Lower leg skin (tissue), 4 donors: ENCODE results near the gene IRF6. TPM values are rescaled to one million over a fixed set of nuclear protein-coding genes. Genes with fewer than 3 reads are reported as not detected.
A peak's percentile ranks its signal among the peaks of the same experiment; 100 is the strongest.

ENCODE experiments used
- DNase-seq, 2 donors: peaks; one replicate each; pipeline ENCODE4 v3.0.0-alpha.2; 2019; ENCODE audit warnings: low spot score in 2 of 2
- H3K4me3 ChIP-seq: fragments of 200-600 bp; sonication (generic); 2 replicates; pipeline ENCODE4 v1.5.1; 2017; ENCODE audit warnings: mild to moderate bottlenecking, low read depth; ENCODE audit not compliant: poor library complexity, severe bottlenecking
- CTCF ChIP-seq, 3 donors: fragments of 450-650 bp; IDR thresholded peaks; one replicate each; pipeline ENCODE4 v1.5.1; 2016; ENCODE audit warnings: antibody characterized with exemption in 3 of 3, mild to moderate bottlenecking in 3 of 3, moderate library complexity in 2 of 3
- POLR2A ChIP-seq, 2 donors: fragments of 450-650 bp; IDR thresholded peaks; one replicate each; pipeline ENCODE4 v1.6.1; 2016 to 2017; ENCODE audit warnings: antibody characterized with exemption in 2 of 2, mild to moderate bottlenecking in 1 of 2, moderate library complexity in 1 of 2
- whole genome bisulfite sequencing, 2 donors: methylation state at CpG; one replicate each; pipeline ENCODE4 v1.1.5; 2018; 5-methylcytosine and 5-hydroxymethylcytosine counted together
- intact Hi-C: fragments of 100-400 bp; cut with DNase I; formaldehyde crosslinking; loops from one replicate; pipeline ENCODE4 v1.15.0; 2023; ENCODE audit warnings: low total_unique reads
- total RNA-seq, 4 donors: library from RNA; depleted of rRNA; stranded (reverse); fragments of >200 nt; gene quantifications; one replicate each; pipeline ENCODE4 v1.1.0, GENCODE V29; 2016

IRF6 gene
- total RNA-seq, 4 donors from 2014 or later = 166 to 198 (median 176) TPM

DNA sequence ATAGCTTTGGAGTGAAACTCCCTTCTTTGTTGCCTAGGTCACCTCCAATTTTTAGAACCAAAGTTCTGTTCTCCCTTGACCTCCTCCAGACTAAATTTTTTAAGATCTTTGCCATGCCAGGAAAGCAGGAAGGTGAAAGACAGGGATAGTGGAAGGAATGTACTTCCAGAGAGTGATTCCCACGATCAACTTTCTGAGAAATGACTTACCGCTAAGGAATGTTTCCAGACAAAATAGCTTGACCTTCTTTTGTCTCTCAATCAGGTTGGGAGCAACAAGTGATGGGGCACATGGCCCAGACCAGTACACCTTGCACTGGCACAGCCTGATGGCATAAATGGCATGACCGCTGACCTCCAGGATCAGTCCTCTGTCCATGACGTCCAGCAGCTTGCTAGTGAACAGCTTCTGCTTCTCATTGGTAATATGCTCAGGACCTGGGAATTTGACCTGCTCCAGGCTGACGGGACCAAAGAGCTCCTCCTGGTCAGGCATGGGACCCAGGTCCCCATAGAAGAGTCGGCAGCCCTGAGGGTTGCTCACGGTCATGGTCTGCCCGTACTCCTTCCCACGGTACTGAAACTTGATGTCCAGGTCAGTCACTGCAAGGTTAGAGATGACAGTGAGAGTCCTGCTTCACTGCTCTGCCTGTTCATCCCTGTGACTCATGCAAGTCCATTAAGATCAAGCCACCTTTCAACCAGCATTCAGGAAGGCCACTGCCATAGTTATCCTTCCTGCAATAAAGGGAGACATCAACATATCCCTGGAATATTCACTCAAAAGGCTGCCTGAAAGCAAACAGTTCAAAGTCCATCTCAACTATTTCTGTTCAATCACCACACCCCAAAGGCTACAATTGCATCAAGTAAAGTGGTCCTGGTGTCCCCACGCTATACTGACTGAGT, 15.4 kb downstream of the IRF6 start:
- no peak overlapping the region for H3K4me3 ChIP-seq
- intact Hi-C loops = no loop called here
- 84 to 93% methylated on average over 9 to 10 of the region's 10 CpGs for WGBS, 2 donors
- no peak for DNase-seq
- TF ChIP-seq CTCF (IDR thresholded peaks at IDR 0.05) (no peak), POLR2A (IDR thresholded peaks at IDR 0.05) (no peak)

GRCh38 chr1:209789245-209789644, 16.7 kb downstream of the IRF6 start:
- intact Hi-C loops = no loop called here
- 88 to 92% methylated on average over 1 of the region's 1 CpG for WGBS, 2 donors
- DNase-seq = no peak
- no peak for TF ChIP-seq POLR2A (IDR thresholded peaks at IDR 0.05)
- H3K4me3 ChIP-seq = no peak overlapping the region

DNA sequence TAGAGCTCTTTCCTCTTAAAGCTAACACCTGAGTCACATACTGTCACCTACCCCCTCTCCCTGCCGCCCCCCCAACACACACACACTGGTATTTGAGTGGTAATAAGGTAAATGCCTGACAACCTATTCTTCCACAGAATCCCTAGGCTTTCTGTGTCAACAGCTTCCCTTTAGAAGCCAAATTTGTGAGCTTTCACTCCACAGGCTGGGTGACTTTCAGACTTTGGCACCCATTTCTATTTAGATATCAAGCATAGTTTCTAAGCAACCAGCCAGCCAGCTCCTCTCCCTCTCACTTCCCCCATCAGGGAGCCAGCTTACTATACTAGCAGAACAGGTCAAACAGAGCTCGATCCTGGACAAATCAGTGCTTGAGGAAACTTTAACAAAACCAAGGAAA, 18.4 kb downstream of the IRF6 start:
- no peak overlapping the region for H3K4me3 ChIP-seq
- intact Hi-C loops = loop anchor here (1.0 kb wide), 1 partner anchor 31 kb away; no protein-coding TSS in a partner anchor
- no peak for TF ChIP-seq POLR2A (IDR thresholded peaks at IDR 0.05)
- TF ChIP-seq CTCF (IDR thresholded peaks at IDR 0.05) = no peak
- WGBS, 2 donors = 30 to 31% methylated on average over 2 of the region's 2 CpGs
- DNase-seq = peak in 1 of 2 donors; percentile 57

DNA sequence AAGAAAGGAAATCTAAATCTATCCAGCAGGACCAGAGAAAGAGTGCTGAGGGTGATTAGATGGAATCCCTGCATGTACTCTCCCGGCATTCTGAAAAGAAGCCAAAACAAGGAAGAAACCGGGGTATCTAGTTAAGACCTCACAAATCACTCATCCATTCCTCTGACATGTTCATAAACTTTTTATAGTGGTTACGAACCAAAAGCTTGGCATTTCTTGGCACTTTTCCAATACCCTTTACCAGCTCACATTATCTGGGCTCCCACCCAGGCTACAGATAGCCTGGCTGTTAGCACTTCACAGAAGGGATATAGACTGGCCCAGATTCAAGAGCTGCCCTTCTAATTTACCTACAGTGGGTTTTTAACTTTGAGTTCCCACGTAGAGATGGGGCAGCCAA, 19.8 kb downstream of the IRF6 start:
- intact Hi-C loops = no loop called here
- WGBS, 2 donors = 49 to 65% methylated on average over 4 of the region's 4 CpGs
- TF ChIP-seq POLR2A (IDR thresholded peaks at IDR 0.05) (no peak), CTCF (IDR thresholded peaks at IDR 0.05) (no peak)
- no peak for DNase-seq
- no peak overlapping the region for H3K4me3 ChIP-seq

DNA sequence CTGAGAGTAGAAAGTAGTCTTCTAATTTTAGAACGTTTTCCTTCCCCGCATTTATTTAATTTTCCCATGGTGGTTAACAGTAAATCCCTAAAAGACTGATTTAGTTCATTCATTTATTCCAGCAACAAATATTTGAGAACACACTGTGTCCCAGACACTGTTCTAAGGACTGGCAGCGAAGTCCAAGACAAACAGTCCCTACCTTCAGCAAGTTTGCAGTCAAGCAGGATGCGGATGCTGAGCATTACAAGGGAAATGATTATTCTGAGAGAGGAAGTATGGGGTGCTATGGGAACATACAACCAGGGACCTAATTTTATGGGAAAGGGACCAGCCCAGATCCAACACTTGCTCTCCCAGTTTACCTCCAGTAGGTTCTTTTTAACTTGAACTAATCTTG, 20.4 kb downstream of the IRF6 start:
- no peak overlapping the region for H3K4me3 ChIP-seq
- no peak for DNase-seq
- WGBS, 2 donors = 88 to 91% methylated on average over 4 of the region's 4 CpGs
- TF ChIP-seq POLR2A (IDR thresholded peaks at IDR 0.05) = no peak
- TF ChIP-seq CTCF (IDR thresholded peaks at IDR 0.05) = no peak
- intact Hi-C loops = loop anchor here (2.0 kb wide), 1 partner anchor 37 kb away; no protein-coding TSS in a partner anchor

- TF ChIP-seq CTCF (IDR thresholded peaks at IDR 0.05) (no peak), POLR2A (IDR thresholded peaks at IDR 0.05) (no peak)
- intact Hi-C loops = loop anchor here (2.0 kb wide), 1 partner anchor 38 kb away; no protein-coding TSS in a partner anchor
- WGBS, 2 donors = 3 to 4% methylated on average over 48 of the region's 48 CpGs
- DNase-seq = peak; percentile 98 to 100
- peak within 1 kb of the TSS; percentile 8 for H3K4me3 ChIP-seq
Observed at GRCh38 chr1:209784265-209785169, 21.4 kb downstream of the IRF6 start, which contains the start of gene C1orf74. Gene C1orf74 (minus strand): TSS chr1:209784559. CDS start chr1:209783634, 925 bp downstream.
